H1 (cell line): Measurements from ENCODE around the gene PLA2G15. TPM values are rescaled to one million over a fixed set of nuclear protein-coding genes. Genes with fewer than 3 reads are reported as not detected.
"Not testable (repeated sequence)": the region's sequence is repeated elsewhere in the genome, so short reads cannot be mapped to it uniquely, and the experiment has no call there.

Experiments
- CTCF ChIA-PET: fragments of 300-600 bp; sonication (Branson Sonifier 250); formaldehyde crosslinking; loops from one replicate; lab custom pipeline; 2021; ENCODE audit not compliant: partially characterized antibody; lab: Charles Lee
- POLR2A ChIA-PET: fragments of 300-600 bp; sonication (Branson Sonifier 250); formaldehyde crosslinking; loops from one replicate; lab custom pipeline; 2021; ENCODE audit warnings: inconsistent platforms; ENCODE audit not compliant: partially characterized antibody; lab: Charles Lee
- DNase-seq, 2 experiments: peaks; one replicate each; pipeline versions ENCODE4 v3.0.0 to v3.0.0-alpha.2; 2010 to 2022; ENCODE audit warnings: low spot score in 2 of 2, low read depth in 1 of 2, mixed read lengths in 1 of 2
- FAIRE-seq: peaks from 2 replicates; lab custom pipeline; 2011; peaks lifted over from hg19 to GRCh38; lab: Jason Lieb, UNC
- H2AFZ ChIP-seq: 2 replicates; pipeline ENCODE4 v1.8.1; 2012; ENCODE audit warnings: low read length, inconsistent platforms
- H2AK5ac ChIP-seq: 2 replicates; pipeline ENCODE4 v1.6.1; 2013; ENCODE audit warnings: low read depth, low read length
- H2BK120ac ChIP-seq: replicated peaks from 2 replicates; pipeline ENCODE3; 2013; ENCODE audit warnings: low read depth, low read length, inconsistent platforms
- H2BK12ac ChIP-seq: 2 replicates; pipeline ENCODE4 v1.6.1; 2013; ENCODE audit warnings: low read depth, low read length
- H2BK15ac ChIP-seq: 2 replicates; pipeline ENCODE4 v1.6.1; 2013; ENCODE audit warnings: low read length
- H2BK20ac ChIP-seq: 2 replicates; pipeline ENCODE4 v1.6.1; 2013; ENCODE audit warnings: low read length
- H2BK5ac ChIP-seq: 2 replicates; pipeline ENCODE4 v1.6.1; 2013; ENCODE audit warnings: low read depth, low read length
- H3K14ac ChIP-seq: 2 replicates; pipeline ENCODE4 v1.6.1; 2013; ENCODE audit warnings: inconsistent platforms; ENCODE audit not compliant: insufficient read length
- H3K18ac ChIP-seq: 2 replicates; pipeline ENCODE4 v1.6.1; 2013; ENCODE audit warnings: low read length; ENCODE audit errors: extremely low read depth
- H3K23ac ChIP-seq: 2 replicates; pipeline ENCODE4 v1.6.1; 2013; ENCODE audit warnings: inconsistent platforms; ENCODE audit not compliant: insufficient read length
- H3K23me2 ChIP-seq: 2 replicates; pipeline ENCODE4 v1.6.1; 2013; ENCODE audit warnings: low read depth, low read length
- H3K27ac ChIP-seq: 2 replicates; pipeline ENCODE4 v1.6.1; 2011; ENCODE audit warnings: low read depth, low read length, inconsistent platforms
- H3K27me3 ChIP-seq, 4 experiments: replicated peaks in 1 of 4; 1 replicate in 1 of 4; 2 replicates in 3 of 4; pipeline versions ENCODE4 v1.6.1 to v1.8.1; 2011 to 2013; ENCODE audit warnings: low read length in 3 of 4, mild to moderate bottlenecking in 3 of 4, inconsistent platforms in 2 of 4, mixed read lengths in 2 of 4, moderate library complexity in 1 of 4; ENCODE audit not compliant: control insufficient read depth in 3 of 4, insufficient read depth in 3 of 4; ENCODE audit errors: extremely low read depth in 1 of 4
- H3K36me3 ChIP-seq, 4 experiments: 2 replicates each; pipeline versions ENCODE4 v1.6.1 to v1.8.1; 2011 to 2013; ENCODE audit warnings: mild to moderate bottlenecking in 4 of 4, low read length in 3 of 4, moderate library complexity in 2 of 4, control low read depth in 1 of 4, inconsistent platforms in 1 of 4; ENCODE audit not compliant: insufficient read depth in 4 of 4, control insufficient read depth in 2 of 4
- H3K4ac ChIP-seq: replicated peaks from 2 replicates; pipeline ENCODE3; 2013; ENCODE audit warnings: low read length, low read depth, mixed read lengths, inconsistent platforms; ENCODE audit not compliant: insufficient read length
- H3K4me1 ChIP-seq, 4 experiments: replicated peaks in 1 of 4; 1 replicate in 1 of 4; 2 replicates in 3 of 4; pipeline versions ENCODE4 v1.6.1 to v1.8.1; 2011 to 2013; ENCODE audit warnings: low read length in 3 of 4, inconsistent platforms in 2 of 4, mixed read lengths in 1 of 4; ENCODE audit not compliant: insufficient read depth in 4 of 4, control insufficient read depth in 3 of 4
- H3K4me2 ChIP-seq, 2 experiments: 2 replicates each; pipeline versions ENCODE4 v1.6.1 to v1.8.1; 2011 to 2013; ENCODE audit warnings: low read depth in 2 of 2, low read length in 2 of 2, control low read depth in 1 of 2, inconsistent platforms in 1 of 2, mild to moderate bottlenecking in 1 of 2; ENCODE audit not compliant: insufficient read depth in 1 of 2
- H3K4me3 ChIP-seq, 4 experiments: fragments of 200-600, 300-600 bp in 1 of 4; sonication (generic), shearing (Covaris generic), sonication (Bioruptor Twin) in 1 of 4; 2 replicates each; pipeline versions ENCODE4 v1.5.1 to v1.8.1; 2011 to 2016; ENCODE audit warnings: low read length in 4 of 4, low read depth in 3 of 4, control low read depth in 2 of 4, inconsistent platforms in 2 of 4, mild to moderate bottlenecking in 2 of 4, mixed read lengths in 1 of 4, moderate library complexity in 1 of 4; ENCODE audit not compliant: insufficient read depth in 2 of 4; ENCODE audit errors: extremely low read depth in 1 of 4
- H3K56ac ChIP-seq: replicated peaks from 2 replicates; pipeline ENCODE3; 2013; ENCODE audit warnings: low read depth, mild to moderate bottlenecking, mixed read lengths, low read length, inconsistent platforms; ENCODE audit not compliant: insufficient read length
- H3K79me1 ChIP-seq: 2 replicates; pipeline ENCODE4 v1.6.1; 2013; ENCODE audit warnings: low read depth, low read length, control low read depth
- H3K79me2 ChIP-seq, 2 experiments: 2 replicates each; pipeline versions ENCODE4 v1.6.1 to v1.8.1; 2012 to 2013; ENCODE audit warnings: low read length in 2 of 2, mild to moderate bottlenecking in 2 of 2, inconsistent platforms in 1 of 2; ENCODE audit not compliant: insufficient read depth in 2 of 2, control insufficient read depth in 1 of 2
- H3K9ac ChIP-seq, 4 experiments: replicated peaks in 1 of 4; 1 replicate in 1 of 4; 2 replicates in 3 of 4; pipeline versions ENCODE4 v1.6.1 to v1.8.1; 2011 to 2013; ENCODE audit warnings: low read depth in 3 of 4, low read length in 3 of 4, control low read depth in 2 of 4, mild to moderate bottlenecking in 2 of 4, moderate library complexity in 2 of 4, inconsistent platforms in 1 of 4; ENCODE audit errors: extremely low read depth in 1 of 4
- H3K9me3 ChIP-seq, 2 experiments: 2 replicates each; pipeline versions ENCODE4 v1.6.1 to v1.8.1; 2012 to 2013; ENCODE audit warnings: mild to moderate bottlenecking in 2 of 2, moderate library complexity in 2 of 2, control low read depth in 1 of 2, inconsistent platforms in 1 of 2, low read depth in 1 of 2, low read length in 1 of 2, mixed read lengths in 1 of 2; ENCODE audit not compliant: insufficient read depth in 2 of 2
- H4K20me1 ChIP-seq, 2 experiments: replicated peaks in 1 of 2; 2 replicates each; pipeline versions ENCODE3 to v1.8.1; 2011 to 2013; ENCODE audit warnings: inconsistent platforms in 2 of 2, low read length in 2 of 2, mild to moderate bottlenecking in 1 of 2; ENCODE audit not compliant: insufficient read depth in 2 of 2, control insufficient read depth in 1 of 2
- H4K5ac ChIP-seq: 2 replicates; pipeline ENCODE4 v1.6.1; 2013; ENCODE audit warnings: low read length, low read depth, mixed read lengths, inconsistent platforms; ENCODE audit not compliant: insufficient read length
- H4K8ac ChIP-seq: 2 replicates; pipeline ENCODE4 v1.8.0; 2013; ENCODE audit warnings: mild to moderate bottlenecking, moderate library complexity, low read length, inconsistent platforms; ENCODE audit not compliant: insufficient read depth; ENCODE audit errors: extremely low read depth
- H4K91ac ChIP-seq: replicated peaks from 2 replicates; pipeline ENCODE3; 2013; ENCODE audit warnings: low read length, mixed read lengths, inconsistent platforms; ENCODE audit not compliant: insufficient read length
- WGBS, 2 experiments: shearing (Covaris generic) in 1 of 2; methylation state at CpG; one replicate each; pipeline versions ENCODE4 v1.1.6 to v1.1.7; 2013 to 2015; ENCODE audit warnings: low lambda C conversion rate in 2 of 2, mixed read lengths in 2 of 2, inconsistent platforms in 1 of 2, low coverage in 1 of 2, missing lambda C conversion rate in 1 of 2; ENCODE audit not compliant: insufficient replicate concordance in 2 of 2, insufficient coverage in 1 of 2, insufficient read length in 1 of 2; ENCODE audit errors: extremely low coverage in 1 of 2, missing lambda C conversion rate in 1 of 2; 5-methylcytosine and 5-hydroxymethylcytosine counted together
- polyA plus RNA-seq, 7 experiments: library from polyadenylated mRNA; depleted of rRNA in 3 of 7; stranded (reverse) in 5 of 7; unstranded in 2 of 7; fragments of >200 nt in 5 of 7; fragments of 200-250 nt in 2 of 7; gene quantifications; 1 replicate in 5 of 7; 2 replicates in 1 of 7; 4 replicates in 1 of 7; pipeline versions ENCODE4 v1.2.1 to v1.2.3, GENCODE V29; 2011 to 2013; ENCODE audit warnings: missing spikeins in 2 of 7, mixed read lengths in 2 of 7
- total RNA-seq: library from RNA; stranded (reverse); fragmentation: NEBNext Ultra II Directional; extraction: Animal tissue kit (Norgen Biotek cat#: 25700); gene quantifications from 2 replicates; pipeline ENCODE4 v1.2.1, GENCODE V29; 2021

The PLA2G15 gene
- total and polyA plus RNA-seq, 2 of the 8 experiments (the other 6 are each of a cell fraction or from before 2014, with no cell fraction given): 11.2 to 12.0 TPM

GRCh38 chr16:68288796-68289195 is 43.6 kb downstream of the PLA2G15 start:
- not testable (repeated sequence) for H3K18ac ChIP-seq, H3K4me2 ChIP-seq, H2BK12ac ChIP-seq, H3K4me3 ChIP-seq, H2AFZ ChIP-seq, H3K56ac ChIP-seq, H4K5ac ChIP-seq, H3K14ac ChIP-seq, H2BK120ac ChIP-seq, DNase-seq, H2BK15ac ChIP-seq, H3K27me3 ChIP-seq, H2AK5ac ChIP-seq, H4K8ac ChIP-seq, H3K23ac ChIP-seq, H3K9ac ChIP-seq, H4K20me1 ChIP-seq, H3K79me1 ChIP-seq, H3K4ac ChIP-seq, FAIRE-seq, H2BK5ac ChIP-seq, H3K4me1 ChIP-seq, H2BK20ac ChIP-seq, H3K9me3 ChIP-seq, H3K23me2 ChIP-seq, H3K27ac ChIP-seq, H3K79me2 ChIP-seq, H4K91ac ChIP-seq
- 75% methylated on average over 4 of the region's 9 CpGs; no CpG with 5 or more reads in 1 of the 2 experiments for WGBS, 2 experiments
- ChIA-PET POLR2A (interaction anchor here (1.3 to 4.4 kb wide), 4 partner anchors 10 to 20 kb away, joined by 3 to 13 read pairs (median 7); no protein-coding TSS in a partner anchor), CTCF (interaction anchor here (1.0 to 20.4 kb wide), 5 partner anchors 11 to 40 kb away, joined by 3 to 233 read pairs (median 4); partner anchors contain the start of gene SLC7A6)
- peaks cover 0 to 15% (median 6%) of the 10 kb centered on the region in 4 experiments; a peak in 5 of 8 replicates for H3K36me3 ChIP-seq
